Hindlimb muscle (tissue), 1 donor: ENCODE measurements around the gene MYO15B. TPM values are rescaled to one million over a fixed set of nuclear protein-coding genes. Genes with fewer than 3 reads are reported as not detected.
A peak's percentile ranks its signal among the peaks of the same experiment; 100 is the strongest.
"Not testable (repeated sequence)": the region's sequence is repeated elsewhere in the genome, so short reads cannot be mapped to it uniquely, and the experiment has no call there.

Experiments
- DNase-seq: peaks from one replicate; pipeline ENCODE4 v3.0.0-alpha.2; 2013
- polyA plus RNA-seq: library from polyadenylated mRNA; unstranded; fragments of 120-200 nt; gene quantifications from one replicate; pipeline ENCODE4 v1.2.1, GENCODE V29; 2013; ENCODE audit not compliant: insufficient read length

MYO15B gene
- polyA plus RNA-seq, 1 donor: 145 TPM

DNA sequence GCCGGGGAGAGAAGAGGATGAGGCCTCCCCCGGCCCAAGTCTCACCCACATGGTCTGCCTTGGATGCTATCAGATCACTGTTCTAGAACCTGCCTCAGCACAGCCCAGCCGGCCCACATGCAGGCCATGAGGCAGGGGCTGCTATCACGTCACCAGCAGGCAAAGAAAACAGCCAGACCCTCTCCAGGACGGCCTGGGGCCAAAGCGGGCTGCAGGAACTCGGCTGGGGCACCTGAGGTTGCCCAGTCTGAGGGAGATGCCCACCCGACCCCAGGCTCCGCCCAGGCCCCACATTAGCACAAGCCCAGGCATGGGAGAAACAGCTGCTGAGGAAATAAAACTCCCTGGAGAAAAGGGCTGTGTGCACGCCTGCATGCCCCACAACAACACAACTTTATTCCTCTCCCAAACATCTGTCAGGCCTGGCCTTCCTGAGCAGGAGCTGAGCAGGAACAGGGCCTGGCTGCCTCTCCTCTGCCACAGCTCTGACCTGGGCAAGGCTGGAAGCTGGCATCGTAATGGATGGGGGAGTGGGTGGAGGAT is 39.0 kb downstream of the MYO15B start:
- no peak for DNase-seq

DNA sequence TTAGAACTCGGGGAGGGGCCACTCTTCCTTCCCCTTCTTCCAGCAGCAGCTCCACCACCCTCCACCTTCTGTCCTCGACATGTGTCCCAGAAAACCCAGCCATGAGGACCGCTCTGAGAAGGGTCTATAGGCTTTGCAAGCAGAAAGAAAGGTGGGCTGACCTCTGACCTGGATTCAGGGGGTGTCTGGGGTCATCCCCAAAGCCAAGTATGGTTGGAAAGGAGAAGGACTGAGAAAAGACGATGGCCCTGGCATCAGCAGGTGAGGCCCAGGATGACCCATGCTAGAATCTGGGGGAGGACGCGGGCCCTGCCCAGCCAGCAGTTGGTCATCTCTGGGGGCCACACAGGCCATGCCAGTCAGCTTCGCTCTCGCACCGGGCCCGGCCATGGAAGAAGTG is 39.5 kb downstream of the MYO15B start:
- DNase-seq: no peak

DNA sequence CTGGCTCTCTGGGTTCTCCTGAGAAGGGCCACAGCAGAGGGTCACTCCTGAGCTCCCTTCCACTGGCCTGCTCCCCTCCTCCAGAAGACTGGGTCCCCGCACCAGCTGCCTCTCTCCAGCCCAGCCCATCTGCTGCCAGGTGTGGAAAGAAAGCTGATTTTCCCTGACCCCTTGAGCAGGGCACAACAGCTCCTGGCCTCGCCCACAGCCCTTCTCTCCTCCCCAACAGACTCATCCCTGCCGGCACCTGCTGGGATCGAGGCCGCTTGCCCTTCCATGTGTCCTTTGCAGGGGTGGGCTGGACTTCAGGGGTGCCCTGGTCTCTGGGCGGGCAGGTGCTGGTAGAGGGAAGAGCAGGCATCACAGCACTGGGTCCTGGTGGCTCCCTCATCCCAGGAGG is 40.8 kb downstream of the MYO15B start:
- no peak for DNase-seq

DNA sequence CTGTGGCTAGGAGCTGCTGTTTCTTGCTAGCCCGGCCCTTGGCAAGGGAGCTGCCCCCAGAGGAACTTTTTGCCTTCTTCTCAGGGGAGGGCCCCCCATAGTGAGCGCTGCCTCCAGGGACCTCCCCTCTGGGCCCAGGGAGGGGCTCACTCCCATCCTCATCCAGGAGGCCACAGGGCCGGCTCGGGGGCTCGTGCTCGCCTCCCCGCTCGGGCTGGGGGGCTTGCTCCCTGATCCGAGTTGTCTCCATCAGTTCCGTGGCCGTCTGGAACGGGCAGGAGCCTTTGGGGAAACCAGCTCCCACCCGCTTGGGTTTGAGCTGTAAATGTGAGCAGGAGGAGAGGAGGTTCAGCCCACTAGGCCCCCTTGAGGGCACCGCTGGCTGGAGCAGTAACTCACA is 41.6 kb downstream of the MYO15B start:
- DNase-seq: no peak

DNA sequence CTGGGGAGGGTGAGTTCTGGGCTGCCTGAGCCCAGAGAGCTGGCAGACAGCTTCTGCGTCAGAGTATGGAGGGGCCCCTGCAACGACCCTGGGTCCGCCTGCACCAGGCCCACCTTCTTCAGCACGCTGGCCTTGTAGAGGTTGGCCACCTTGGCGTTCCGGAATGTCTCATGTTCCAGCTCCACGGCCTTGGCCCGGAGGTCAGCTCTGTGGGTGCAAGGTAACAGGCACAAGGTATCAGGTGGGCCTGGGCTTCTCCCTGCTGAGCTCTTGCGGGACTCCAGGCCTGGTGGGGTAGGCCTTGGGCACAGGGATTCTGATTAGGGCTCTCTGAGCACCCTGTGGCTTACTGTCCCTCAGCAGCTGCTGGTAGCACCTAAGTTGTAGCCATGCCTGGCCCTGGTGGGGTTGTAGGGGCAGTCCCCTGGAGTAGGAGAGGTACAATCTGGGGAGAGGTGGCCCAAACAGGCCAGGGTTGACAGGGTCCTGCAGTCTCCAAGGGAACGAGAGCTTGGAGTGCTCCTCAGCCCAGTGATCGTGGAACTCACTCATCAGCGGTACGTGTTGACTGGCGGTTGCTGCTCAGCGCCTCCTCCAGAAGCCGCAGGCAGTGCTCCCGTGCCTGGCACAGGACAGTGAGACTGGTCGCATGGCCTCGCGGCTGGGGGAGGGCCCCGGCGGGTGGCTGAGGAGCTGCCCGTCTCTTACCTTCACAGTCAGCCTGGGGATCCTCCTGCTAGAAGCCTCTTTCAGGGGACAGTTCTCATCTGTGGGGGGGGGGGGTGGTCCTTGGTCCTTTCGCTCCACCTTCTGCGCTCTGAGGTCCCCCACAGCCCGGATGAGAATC is 42.7 kb downstream of the MYO15B start:
- DNase-seq: no peak

DNA sequence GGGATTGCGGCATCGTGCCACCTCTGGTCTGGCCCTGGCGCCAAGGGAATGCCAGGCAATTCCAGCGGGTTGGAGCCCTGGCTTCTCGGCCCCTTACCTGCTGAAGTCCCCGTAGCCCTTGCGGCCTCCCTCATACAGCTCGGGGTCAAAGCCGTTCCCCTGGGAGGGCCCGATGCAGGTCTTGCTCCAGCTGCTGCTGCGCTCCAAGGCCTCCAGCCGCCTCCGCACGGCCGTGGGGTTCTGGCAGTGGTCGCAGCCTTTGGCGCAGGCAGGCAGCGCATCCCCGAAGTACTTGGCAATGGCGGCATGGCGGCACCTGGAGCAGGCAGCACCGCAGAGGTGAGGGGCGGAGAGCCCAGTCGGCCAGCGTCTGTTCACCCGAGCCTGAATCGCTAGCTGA is 43.8 kb downstream of the MYO15B start:
- DNase-seq: no peak

DNA sequence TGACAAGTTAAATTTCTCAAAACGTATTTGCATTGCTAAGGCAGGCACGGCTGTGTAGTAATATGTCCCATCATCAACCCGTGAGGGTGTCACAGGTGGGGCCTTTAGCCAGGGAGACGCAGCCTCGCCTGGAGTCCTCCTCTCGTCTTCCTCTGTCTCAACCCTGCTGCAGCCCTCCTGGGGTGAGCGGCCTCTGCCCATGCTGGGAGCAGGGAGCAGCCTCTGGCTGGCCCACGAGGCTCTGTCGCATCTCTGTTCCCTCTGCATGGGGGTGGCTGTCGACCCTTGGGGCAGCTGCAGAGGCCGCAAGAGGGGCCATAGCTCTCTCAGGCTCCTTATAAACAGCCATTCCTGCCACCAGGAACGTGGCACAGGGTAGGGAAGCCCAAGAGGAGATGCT is 44.8 kb downstream of the MYO15B start:
- DNase-seq: no peak

DNA sequence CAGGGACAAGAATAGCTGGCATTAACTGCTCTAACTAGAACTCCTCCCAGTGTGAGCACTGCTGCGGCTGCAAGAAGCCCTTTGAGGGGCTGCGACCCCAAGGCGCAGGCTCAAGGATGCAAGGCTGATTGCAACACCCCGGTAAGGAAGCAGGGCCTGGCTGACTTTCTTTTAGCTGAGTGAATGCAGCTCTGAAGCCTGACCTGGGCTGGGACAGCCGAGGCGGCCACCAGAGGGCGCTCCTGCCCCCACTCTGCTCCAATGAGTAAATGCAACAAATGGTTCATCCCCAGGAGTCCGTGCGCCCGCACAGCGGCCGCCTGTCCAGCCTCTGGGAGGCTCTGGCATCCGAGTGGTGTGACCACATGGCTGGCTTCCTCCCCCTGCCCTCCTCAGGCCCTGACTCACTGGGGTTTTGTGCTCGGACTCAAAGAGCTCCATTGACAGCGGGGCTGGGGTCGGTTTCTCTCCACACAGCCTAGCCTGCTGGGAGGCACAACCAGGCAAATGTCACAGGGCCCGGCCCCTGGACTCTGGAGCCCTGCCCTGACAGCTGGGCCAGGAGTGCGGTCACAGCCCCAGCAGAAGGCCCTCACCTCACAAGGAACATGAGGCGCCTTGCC is 45.4 kb downstream of the MYO15B start, which contains the start of gene SMIM5:
Gene SMIM5, plus strand, starts transcription at position 572 of the 623 bp plus-strand sequence. CDS start 6,768 bp downstream, outside the sequence.
- peak; percentile 86 for DNase-seq

DNA sequence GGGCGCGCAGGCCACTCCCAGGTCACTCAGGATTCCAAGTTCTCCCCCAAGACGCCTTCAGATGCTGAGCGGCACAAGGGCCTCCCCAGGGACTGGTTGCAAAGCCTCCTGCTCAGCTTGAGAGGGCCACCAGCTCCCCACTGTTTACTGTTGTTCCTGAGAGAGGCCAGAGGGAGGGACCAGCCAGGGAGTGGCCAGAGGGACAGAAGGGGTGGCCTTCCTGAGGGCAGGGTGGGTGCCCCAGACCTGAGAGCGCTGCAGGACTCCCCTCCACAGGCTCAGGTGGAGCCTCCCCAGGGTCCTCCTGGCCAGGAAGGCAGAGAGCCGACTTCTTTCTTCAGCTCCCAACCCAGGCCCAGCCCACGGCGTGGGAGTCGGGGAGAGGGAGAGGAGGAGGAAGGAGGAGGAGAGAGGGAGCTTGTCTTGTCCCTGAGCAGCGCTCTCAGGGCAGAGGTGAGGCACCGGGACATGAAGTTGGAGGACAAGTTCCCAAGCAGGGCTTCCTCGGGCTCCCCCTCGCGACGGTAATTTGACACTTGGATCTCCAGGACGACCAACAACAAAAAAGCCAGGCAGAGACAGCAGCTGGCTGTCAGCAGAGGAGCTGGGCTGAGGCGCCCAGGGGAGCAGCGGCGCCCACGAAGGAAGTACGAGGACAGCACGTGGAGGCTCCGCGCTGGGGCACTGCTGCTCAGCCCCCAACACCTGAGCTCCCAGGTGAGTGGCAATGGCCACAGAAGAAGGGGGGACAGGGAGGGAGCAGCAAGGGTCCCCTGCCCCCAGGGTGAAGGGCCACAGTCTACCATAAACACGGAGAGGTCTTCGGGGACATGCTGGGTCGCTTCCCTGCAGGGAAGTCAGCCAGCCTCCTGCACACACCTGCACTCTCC is 46.1 kb downstream of the MYO15B start:
- DNase-seq: peak; percentile 93

DNA sequence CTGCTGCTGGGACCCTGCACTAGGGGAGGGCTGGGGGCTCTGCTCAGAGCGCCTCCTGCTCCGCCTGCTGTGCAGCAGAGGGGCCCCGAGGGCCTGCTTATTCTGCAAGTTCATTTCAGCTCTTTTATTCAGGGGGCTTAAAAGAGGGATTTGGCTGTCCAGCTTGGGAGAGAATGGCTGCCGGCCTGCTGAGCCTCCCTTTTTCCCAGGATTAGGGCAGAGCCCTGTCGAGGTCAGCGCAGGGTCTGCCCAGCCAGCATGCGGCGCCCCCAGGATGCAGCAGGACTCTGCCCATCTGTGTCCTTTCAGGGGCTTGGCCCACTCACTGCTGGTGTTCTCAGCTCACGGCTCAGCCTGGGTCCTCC is 46.8 kb downstream of the MYO15B start:
- DNase-seq: no peak

DNA sequence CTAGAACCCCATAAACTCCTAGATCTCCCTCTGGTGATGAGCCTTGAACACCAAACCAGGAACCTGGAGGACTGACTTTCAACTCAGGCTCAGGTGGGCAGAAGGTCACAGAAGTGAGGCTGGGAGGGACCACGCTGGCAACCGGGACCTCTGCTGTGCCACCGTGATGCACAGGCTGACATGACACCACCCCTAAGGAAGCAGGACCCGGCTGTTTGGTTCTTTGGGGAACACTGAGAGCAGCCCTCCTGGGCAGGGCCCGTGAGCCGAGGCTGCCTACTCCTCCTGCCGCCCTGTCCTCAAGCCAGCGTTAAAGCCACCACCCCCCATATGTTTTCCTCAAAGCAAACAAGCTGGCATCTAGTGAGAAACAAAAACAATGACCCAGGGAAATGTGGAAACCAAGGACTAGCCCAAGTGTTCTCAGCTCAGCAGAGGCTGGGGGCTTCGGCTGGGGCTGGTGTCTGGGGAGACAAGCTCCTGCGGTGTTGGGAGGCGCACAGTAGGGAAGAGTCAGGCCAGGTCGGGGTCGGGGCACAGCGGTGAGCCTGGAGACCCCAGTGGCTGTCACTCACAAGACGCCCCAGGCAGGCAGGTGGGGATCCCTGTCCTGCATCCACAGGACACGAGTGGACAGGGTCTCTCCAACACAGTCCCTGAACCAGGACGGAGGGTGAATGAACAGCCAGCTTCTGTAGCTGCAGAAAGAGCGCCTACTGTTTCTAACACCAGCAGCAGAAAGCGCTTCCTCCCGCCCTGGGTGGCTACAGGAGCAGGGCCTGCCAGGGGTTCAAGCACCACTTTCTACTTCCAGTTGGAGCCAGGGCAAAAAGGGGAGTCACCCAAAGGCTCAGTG is 47.4 kb downstream of the MYO15B start:
- no peak for DNase-seq

DNA sequence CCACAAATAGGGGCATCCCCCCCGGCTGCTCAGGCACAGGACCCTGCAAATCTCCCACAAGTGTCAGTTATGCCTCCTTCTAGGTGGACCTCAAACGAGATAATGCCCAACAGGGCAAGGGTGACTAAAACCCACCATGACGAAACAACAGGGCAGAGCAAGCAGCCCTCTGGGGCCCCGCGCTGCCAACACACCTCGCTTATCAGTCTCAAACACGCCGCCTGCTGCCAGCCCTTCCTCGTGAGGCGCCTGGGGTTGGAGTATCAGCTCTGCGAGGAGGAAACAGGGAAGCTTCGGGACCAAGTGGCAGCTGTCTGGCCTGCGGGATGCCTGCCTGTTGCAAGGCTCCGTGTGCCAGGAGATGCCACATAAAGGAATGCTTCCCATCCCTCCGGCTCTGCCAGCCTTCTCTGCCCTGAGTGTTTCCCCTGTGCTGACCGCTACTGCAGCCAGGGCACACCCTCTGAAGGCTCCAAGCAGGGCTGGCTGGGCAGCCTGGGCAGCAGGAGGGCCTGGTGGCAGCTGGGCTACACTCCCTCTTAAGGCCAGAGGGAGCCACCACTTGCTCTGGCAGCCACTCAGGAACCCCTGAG is 48.1 kb downstream of the MYO15B start:
- DNase-seq: no peak

DNA sequence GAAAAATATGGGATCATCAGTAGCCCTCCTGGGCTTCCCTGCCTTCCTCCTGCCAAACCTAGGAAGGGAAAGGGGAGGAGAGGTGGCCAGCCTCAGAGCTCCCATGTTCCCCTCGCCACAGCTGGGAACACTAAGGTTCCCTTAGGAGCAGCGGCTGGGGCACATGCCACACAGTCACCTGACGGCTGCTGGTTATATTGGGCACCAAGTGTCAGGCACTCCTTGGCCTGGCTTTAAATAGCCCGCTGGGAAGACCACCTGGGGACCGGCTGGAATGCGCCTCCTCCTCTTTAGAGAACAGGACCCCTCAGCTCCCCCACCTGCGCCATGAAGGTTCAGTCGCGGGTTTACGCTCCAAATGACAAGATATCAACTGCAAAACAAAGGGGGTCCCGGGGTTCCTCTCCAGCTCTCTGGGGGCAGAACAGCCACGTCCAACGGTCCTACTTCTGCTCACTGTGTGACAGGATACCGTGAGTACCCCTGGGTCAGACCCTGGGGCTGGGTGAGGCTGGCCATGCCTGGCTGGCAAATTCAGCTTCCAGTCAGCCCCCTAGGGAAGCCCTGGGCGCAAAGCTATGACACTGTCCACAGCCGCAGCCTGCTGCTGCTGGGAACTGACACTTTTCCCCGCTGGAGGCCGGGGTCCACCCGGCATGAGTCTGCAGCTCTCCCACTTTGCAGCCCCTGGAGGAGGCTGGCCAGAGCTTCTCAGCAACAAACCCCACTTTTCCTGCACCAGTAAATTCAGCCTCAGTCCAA is 49.0 kb downstream of the MYO15B start:
- no peak for DNase-seq

DNA sequence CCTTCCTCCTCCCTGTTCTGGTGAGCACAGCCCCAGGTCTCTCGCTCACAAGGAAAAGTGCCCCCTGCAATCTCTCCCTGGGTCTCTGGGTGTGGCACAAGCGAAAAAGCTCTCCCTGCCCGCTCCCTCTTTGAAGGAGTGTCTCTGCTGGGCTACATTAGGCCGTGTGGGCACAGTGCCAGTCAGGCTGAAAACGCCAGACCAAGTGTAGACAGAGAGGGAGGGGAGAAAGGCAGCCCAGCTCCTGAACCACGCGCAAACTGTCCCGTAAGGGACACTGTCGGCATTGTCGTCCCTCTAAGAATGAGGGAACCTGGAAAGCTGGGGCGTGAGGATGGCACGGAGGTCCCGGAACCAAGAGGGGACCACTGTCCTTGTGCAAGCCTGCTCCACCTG is 49.5 kb downstream of the MYO15B start:
- no peak for DNase-seq

DNA sequence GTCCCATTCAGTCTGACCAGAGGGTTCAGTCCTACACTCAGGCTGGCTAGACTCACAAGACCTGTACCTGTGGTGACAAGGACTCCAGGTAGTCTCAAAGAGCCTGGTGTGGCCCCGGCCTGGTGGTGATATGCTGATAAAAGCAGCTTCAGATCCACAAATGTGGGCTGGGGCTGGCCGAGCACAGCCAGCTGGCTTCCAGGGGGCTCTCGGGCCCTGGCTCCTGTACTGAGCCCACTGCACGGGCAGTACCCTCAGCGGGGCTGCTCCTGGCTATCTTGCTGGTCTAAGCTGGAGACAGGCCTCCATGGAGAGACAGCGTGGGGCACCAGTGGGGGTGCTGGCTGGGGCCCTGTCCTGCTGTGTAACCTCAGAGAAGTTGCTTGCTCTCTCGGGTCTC is 50.0 kb downstream of the MYO15B start:
- no peak for DNase-seq

DNA sequence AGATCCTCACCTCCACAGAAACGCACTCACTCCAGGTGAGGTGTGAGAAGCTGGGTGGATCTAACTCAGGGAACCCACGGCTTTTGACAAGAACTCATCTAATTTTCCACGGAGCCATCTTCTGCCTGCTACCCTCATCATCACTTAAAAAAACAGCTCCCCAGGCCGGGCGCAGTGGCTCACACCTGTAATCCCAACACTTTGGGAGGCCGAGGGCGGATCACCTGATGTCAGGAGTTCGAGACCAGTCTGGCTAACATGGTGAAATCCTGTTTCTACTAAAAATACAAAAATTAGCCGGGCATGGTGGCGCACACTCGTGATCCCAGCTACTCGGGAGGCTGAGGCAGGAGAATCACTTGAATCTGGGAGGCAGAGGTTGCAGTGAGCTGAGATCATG is 50.4 kb downstream of the MYO15B start:
- not testable (repeated sequence) for DNase-seq

DNA sequence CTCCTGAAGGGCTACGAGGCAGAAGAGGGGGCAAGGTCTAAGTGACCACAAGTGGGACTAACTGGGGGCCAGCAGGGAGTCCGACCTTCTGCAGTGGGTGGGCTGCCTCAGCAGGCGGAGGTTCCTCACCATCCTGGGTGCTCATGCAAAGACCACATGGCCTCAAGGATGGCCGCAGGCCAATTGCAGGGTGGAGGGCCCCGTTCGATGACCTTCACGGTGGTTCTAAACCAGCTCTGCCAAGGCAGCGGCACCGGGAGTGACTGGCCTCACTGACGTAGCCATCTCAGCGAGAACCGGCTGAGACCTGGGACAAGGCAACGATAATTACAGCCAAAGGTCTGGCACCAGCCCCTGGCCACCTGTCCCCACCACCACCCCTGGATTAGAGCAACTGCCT is 51.3 kb downstream of the MYO15B start:
- DNase-seq: no peak

DNA sequence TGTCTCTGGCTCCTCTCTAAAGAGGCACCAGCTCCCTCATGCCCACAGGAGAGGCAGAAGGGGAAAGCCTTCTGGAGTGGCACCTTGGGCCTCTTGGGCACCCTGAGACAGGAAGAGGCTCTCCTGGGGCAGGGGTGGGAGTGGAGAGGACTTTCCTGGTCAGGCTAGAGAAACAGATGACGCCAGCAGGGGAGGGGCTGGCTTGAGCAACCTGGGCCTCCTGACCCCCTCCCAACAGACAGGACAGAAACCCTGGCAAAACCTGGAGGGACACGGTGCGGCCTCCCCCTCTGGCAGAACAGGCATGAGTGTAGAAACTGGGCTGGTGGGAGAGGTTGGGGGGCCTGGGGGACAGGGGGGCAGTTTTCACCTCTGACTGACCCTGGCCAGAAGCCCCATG is 51.7 kb downstream of the MYO15B start:
- no peak for DNase-seq

DNA sequence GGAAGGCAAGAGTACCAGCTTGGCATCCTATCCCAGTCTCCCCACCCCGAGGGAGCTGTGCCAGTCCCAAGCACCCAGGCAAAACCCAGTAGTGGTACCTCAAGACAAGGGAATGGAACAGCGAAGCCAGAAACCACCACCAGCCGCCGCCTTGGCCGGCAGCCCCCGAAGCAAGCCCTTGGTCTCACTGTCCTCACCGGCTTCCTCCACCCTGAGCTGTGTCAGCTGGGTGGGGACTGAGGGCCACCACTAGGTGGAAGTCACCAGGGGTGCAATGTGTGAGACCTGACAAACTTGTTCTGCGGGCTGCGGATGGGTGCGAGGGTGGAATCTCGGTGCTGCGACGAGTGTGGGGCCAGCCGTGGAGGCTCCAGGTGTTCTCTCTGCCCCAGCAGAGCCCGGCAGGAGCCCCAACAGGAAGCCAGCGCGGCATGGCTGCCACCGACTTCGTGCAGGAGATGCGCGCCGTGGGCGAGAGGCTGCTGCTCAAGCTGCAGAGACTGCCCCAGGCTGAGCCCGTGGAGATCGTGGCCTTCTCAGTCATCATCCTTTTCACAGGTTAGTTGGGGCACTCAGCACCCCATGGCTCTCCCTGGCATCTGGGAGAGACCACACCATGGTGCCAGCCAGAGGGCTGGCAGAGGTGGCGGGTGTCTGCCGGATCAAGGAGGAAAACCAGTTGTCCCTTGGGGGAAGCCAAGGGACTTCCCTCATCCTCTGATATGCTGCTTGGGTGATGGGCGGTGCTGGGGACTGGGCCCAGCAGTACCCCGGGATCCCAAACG is 52.4 kb downstream of the MYO15B start:
- DNase-seq: no peak

DNA sequence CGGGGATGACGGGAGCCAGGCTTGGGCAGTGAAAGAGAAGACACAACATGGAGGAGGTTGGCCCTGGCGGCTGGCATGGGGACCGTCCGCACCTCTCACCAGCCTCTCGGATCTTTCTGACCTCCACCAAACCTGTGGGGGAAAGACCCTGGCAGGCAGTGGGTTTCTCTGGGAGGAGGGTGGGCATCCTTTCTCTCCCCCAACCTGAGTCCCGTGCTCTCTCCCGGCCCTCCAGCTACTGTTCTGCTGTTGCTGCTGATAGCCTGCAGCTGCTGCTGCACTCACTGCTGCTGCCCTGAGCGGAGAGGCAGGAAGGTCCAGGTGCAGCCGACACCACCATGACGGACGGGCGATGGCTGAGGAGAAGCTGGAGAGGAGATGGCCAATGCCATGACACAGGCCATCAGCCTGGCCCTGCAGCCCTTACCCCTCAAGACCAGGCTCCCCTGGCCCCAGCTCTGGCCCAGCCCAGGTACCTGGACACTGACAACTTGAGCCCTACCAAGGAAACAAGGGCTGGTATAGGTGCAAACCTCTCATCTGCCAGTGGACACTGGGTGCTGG is 53.0 kb downstream of the MYO15B start:
- DNase-seq: no peak
